COLO668 (cell line): ENCODE measurements around the gene DONSON.

Source experiments
- DNase-seq: peaks from one replicate; lab custom pipeline; 2025; ENCODE audit not compliant: unreplicated experiment; lab: John Stamatoyannopoulos, UW

DONSON gene

DNA sequence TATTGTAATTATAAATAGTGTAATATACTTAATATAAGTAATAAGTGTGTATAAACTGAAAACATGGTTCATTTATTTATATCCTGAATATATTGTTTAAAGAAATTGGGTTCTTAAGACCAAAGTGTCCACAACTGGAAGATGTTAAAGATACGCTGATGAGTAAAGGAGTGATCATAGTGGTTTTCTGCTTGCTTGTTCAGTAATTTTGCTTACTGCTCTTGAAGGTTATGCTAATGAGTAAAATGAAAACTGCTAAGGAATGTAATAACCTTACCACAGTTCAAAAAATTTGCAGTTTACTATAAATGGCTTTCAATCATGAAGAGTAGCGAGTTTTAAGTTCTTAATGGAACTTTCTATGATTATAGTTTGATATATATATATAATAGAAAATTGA lies 22.0 kb downstream of the DONSON start:
- DNase-seq, result no peak

DNA sequence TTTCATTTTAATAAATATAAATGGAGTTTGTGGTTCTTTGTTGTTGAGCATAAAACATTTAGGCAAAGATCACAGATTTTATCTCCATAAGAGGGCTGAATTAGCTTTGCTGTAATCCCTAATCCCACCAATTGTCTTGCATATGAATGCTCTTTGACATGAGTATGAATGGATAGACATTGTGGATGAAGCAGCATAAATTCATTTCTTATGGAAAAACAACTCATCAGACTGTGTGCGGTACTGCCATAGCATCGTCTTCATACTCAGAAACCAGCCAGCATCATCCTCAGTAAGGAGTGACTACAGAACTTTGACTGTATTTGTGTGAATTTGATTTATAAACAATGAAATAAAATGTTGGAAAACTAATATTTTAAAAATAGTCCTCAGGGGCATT lies 26.1 kb downstream of the DONSON start:
- DNase-seq, result no peak

DNA sequence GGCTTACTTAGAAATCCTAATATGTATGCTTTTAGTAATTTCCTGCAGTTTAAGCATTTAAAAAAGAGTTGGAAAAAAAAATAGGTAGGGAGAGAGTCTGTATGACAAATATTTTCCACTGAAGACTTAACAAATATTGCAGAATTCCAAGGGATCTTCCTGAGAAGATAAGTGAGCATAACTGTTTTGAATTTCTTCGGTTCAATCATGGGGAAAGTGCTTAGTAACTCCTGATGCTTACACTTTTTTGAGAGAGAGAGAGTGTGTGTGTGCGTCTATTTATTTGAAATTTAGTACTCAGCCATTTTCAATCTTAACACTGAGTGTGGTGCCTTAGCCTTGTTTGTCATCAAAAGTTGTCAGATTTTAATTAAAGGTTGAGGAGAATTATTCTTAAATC lies 27.1 kb downstream of the DONSON start:
- no peak for DNase-seq

DNA sequence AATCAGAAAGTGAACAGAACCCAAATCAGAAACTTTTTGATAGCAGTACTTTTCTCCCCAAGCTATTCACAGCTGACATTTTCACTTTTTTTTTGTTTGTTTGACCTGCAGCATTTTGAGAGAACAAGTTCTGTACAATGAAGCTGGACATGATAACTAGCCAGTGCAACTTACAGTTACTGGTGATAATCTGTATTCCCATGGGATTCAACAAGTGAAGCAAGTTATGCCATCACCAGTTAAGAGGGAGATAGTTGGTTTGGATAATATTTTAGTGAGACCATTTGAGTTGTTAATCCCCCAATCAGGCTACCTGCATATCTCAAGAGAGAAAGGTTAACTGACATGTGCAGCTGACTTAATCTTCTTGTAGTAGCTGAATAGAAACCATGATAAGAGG lies 27.5 kb downstream of the DONSON start:
- no peak for DNase-seq

DNA sequence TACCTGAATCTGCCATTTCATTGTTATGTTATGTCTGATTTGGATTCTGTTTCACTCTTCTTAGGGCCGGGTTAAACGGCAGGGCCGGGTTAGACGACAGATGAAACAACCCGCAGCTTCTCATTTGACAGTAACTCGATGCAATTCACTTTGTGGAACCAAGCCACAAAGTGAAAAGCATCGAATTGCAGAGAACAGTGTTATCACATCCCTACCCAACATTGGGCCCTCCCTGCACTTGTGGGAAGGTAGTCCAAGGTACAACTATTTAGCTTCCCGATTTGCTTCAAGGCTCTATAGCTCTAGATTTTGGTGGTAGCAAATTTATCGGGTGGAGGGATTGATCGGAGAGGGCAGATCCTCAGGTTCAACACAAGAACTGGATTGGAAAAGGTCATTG lies 28.7 kb downstream of the DONSON start:
- DNase-seq, result no peak

DNA sequence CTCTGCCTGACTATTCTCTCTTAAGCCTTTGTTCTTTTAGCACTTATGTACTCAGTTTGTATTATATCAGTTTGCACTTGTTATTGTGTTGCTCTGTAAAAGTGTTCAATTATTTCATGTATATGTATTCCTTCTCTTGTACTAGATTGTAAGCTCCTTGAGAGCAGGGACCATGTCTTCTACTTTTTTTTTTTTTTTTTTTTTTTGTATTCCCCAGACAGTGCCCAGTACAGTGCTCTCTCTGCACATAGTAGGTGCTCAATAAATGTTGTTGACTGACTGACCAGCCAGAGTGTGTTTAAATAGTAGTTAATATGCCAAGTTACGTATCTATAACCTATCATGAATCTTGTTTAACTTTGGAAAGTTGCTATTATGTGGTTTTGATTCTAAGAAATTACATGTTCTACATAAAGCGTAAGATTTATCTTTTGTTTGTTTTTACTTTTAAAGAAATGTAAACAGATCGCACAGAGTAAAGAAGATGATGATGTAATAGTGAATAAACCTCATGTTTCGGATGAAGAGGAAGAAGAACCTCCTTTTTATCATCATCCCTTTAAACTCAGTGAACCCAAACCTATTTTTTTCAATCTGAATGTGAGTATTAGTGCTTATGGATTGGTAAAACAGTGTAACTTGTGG lies 29.6 kb downstream of the DONSON start:
- no peak for DNase-seq

DNA sequence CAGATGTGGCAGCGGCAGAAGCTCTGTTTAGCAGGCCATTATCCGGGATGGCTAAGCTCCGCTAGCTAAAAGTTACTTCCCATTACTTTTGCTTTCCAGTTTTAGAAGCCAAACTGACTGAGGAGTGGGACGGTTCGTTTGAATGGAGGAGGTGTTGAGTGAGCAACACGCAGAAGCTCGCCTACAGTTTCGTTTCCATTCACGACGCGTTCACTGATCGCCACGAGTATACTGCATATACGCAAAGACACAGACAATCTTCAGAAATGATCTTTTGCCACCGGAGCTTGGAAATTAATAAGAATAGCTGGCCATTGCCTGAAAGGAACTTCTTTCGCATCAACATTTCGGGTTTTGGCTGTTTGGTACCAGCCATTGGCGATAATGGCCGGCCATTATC lies 31.0 kb downstream of the DONSON start:
- no peak for DNase-seq

DNA sequence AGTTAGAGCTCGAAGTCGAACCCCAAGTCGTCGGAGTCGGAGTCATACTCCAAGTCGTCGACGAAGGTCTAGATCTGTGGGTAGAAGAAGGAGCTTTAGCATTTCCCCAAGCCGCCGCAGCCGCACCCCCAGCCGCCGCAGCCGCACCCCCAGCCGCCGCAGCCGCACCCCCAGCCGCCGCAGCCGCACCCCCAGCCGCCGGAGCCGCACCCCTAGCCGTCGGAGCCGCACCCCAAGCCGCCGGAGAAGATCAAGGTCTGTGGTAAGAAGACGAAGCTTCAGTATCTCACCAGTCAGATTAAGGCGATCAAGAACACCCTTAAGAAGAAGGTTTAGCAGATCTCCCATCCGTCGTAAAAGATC lies 33.5 kb downstream of the DONSON start:
- DNase-seq, result no peak

DNA sequence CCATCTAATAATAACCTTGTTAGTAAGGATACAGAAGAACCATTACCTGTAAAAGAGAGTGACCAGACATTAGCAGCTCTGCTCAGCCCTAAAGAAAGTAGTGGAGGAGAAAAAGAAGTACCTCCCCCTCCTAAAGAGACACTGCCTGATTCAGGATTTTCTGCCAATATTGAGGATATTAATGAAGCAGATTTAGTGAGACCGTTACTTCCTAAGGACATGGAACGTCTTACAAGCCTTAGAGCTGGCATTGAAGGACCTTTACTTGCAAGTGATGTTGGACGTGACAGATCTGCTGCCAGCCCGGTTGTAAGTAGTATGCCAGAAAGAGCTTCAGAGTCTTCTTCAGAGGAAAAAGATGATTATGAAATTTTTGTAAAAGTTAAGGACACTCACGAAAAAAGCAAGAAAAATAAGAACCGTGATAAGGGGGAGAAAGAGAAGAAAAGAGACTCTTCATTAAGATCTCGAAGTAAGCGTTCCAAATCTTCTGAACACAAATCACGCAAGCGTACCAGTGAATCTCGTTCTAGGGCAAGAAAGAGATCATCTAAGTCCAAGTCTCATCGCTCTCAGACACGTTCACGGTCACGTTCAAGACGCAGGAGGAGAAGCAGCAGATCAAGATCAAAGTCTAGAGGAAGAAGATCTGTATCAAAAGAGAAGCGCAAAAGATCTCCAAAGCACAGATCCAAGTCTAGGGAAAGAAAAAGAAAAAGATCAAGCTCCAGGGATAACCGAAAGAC lies 34.1 kb downstream of the DONSON start:
- no peak for DNase-seq

DNA sequence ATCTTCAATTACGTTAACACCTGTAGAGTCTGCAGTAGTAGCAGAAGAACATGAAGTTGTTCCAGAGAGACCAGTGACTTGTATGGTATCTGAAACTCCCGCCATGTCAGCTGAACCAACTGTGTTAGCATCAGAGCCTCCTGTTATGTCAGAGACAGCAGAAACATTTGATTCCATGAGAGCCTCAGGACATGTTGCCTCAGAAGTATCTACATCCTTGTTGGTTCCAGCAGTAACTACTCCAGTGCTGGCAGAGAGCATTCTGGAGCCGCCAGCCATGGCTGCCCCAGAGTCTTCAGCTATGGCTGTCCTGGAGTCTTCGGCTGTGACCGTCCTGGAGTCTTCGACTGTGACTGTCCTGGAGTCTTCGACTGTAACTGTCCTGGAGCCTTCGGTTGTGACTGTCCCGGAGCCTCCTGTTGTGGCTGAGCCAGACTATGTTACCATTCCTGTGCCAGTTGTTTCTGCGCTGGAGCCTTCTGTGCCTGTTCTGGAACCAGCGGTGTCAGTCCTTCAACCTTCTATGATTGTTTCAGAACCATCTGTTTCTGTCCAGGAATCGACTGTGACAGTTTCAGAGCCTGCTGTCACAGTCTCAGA lies 35.4 kb downstream of the DONSON start:
- no peak for DNase-seq

DNA sequence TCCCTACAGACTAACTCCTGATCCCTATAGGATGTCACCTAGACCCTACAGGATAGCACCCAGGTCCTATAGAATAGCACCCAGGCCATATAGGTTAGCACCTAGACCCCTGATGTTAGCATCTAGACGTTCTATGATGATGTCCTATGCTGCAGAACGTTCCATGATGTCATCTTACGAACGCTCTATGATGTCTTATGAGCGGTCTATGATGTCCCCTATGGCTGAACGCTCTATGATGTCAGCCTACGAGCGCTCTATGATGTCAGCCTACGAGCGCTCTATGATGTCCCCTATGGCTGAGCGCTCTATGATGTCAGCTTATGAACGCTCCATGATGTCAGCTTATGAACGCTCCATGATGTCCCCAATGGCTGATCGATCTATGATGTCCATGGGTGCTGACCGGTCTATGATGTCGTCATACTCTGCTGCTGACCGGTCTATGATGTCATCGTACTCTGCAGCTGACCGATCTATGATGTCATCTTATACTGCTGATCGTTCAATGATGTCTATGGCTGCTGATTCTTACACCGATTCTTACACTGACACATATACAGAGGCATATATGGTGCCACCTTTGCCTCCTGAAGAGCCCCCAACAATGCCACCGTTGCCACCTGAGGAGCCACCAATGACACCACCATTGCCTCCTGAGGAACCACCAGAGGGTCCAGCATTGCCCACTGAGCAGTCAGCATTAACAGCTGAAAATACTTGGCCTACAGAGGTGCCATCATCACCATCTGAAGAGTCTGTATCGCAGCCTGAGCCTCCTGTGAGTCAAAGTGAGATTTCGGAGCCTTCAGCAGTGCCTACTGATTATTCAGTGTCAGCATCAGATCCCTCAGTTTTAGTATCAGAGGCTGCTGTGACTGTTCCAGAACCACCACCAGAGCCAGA lies 36.1 kb downstream of the DONSON start:
- no peak for DNase-seq

DNA sequence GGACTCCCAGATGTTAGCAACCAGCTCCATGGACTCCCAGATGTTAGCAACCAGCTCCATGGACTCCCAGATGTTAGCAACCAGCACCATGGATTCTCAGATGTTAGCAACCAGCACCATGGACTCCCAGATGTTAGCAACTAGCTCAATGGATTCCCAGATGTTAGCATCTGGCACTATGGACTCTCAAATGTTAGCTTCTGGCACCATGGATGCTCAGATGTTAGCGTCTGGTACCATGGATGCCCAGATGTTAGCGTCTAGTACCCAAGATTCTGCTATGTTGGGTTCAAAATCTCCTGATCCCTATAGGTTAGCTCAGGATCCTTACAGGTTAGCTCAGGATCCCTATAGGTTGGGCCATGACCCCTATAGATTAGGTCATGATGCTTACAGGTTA lies 36.8 kb downstream of the DONSON start:
- DNase-seq, result no peak

DNA sequence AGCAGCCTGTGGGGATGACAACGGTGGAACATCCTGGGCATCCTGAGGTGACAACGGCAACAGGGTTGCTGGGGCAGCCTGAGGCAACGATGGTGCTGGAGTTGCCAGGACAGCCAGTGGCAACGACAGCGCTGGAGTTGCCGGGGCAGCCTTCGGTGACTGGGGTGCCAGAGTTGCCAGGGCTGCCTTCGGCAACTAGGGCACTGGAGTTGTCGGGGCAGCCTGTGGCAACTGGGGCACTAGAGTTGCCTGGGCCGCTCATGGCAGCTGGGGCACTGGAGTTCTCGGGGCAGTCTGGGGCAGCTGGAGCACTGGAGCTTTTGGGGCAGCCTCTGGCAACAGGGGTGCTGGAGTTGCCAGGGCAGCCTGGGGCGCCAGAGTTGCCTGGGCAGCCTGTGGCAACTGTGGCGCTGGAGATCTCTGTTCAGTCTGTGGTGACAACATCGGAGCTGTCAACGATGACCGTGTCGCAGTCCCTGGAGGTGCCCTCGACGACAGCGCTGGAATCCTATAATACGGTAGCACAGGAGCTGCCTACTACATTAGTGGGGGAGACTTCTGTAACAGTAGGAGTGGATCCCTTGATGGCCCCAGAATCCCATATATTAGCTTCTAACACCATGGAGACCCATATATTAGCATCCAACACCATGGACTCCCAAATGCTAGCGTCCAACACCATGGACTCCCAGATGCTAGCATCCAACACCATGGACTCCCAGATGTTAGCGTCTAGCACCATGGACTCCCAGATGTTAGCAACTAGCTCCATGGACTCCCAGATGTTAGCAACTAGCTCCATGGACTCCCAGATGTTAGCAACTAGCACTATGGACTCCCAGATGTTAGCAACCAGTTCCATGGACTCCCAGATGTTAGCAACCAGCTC lies 37.5 kb downstream of the DONSON start:
- no peak for DNase-seq

DNA sequence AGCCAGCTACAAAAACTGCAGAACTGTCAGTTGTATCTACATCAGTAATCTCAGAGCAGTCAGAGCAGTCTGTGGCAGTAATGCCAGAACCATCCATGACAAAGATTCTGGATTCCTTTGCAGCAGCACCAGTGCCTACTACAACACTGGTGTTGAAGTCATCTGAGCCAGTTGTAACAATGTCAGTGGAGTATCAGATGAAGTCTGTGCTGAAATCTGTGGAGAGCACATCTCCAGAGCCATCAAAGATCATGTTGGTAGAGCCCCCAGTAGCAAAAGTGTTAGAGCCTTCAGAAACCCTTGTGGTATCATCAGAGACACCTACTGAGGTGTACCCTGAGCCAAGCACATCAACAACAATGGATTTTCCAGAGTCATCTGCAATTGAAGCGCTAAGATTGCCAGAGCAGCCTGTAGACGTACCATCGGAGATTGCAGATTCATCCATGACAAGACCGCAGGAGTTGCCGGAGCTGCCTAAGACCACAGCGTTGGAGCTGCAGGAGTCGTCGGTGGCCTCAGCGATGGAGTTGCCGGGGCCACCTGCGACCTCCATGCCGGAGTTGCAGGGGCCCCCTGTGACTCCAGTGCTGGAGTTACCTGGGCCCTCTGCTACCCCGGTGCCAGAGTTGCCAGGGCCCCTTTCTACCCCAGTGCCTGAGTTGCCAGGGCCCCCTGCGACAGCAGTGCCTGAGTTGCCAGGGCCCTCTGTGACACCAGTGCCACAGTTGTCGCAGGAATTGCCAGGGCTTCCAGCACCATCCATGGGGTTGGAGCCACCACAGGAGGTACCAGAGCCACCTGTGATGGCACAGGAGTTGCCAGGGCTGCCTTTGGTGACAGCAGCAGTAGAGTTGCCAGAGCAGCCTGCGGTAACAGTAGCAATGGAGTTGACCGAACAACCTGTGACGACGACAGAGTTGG lies 38.4 kb downstream of the DONSON start:
- DNase-seq, result no peak

DNA sequence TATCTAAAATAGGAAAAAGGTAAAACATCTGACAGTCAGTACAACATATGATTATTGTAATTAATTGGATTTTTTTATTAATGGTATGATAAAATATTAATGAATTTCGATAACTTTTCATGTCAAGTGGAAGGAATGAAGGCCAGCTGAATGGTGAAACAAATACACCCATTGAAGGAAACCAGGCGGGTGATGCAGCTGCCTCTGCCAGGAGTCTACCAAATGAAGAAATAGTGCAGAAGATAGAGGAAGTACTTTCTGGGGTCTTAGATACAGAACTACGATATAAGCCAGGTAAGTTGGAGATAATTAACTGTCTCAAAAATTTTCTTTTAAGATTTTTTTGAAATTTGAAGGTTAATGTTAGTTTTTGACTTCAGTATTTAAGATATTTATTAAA lies 42.4 kb downstream of the DONSON start:
- DNase-seq, result no peak

DNA sequence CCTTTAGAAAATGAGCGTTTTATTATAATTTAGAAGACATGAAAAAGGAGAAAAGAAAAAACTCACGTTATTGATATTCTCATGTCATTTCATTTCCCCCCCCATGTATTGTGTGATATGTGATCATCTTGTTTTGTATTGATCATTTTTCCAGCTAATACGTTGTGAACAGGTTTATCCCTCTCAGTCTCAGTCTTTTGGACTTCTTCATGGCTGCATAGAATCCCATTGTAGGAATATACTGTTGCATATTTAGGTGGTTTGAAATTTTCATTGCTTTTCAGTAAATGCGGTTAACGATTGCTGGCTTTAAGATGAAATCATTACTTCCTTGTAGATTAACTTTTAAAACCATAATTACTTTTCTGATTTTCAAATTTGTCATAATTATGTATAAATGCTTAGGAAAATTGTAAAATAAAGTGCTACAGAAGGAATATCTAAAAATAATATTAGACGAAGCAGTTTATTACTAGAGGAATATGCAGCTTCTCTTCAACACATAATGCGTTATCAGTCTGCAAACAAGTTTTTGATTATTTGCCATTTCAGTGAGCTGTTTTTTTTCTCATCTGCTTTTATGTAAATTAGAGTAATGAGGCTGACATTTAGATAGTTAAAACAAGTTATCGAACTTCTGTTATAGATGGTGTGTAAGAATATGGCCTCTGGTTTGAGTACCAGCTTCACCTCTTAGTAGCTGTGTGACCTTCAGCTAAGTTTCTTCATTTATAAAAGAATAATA lies 43.9 kb downstream of the DONSON start:
- DNase-seq, result no peak

DNA sequence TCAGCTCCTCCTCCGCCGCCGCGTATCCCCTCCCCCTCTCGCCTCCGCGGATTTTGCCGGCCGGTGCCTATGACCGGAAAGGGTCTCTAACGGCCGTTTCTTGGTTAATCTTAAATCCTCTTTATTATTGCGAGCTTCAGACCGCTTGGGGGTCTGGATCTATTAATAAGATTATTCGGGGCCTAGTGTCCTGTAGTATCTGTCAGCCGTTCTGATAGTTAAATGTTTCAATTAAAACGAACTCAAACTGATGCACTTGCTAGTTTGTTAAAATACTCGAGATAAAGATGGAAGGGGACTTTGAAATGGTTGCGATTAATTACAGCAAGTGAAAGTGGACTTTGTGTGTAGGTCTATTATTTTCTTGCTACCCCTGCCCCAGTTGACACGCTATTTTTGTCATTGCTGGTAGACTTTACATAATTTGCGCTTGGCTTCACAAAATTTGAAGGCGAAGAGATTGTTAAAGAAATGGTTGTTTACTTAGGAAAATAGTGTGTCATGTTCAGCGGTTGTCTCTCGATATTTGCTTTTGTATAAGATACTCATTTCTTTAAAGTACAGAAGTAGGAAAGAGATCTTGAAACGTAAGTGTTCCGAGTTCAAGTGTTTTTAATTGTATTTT lies 44.9 kb downstream of the DONSON start:
- DNase-seq, result peak; percentile 82
